Nephron (organoid): ENCODE results near the gene ANKRD13A.
"Not testable (repeated sequence)": the region's sequence is repeated elsewhere in the genome, so short reads cannot be mapped to it uniquely, and the experiment has no call there.

ENCODE experiments used
- H3K27ac Mint-ChIP-seq, 3 experiments: 2 replicates each; pipeline ENCODE4 v1.8.0; 2020; ENCODE audit warnings: mixed read lengths in 3 of 3, mild to moderate bottlenecking in 2 of 3, moderate library complexity in 1 of 3
- H3K27me3 Mint-ChIP-seq: 2 replicates; pipeline ENCODE4 v1.8.0; 2021; ENCODE audit warnings: low read depth, mild to moderate bottlenecking, moderate library complexity, mixed read lengths
- H3K36me3 Mint-ChIP-seq: 2 replicates; pipeline ENCODE4 v1.8.0; 2020; ENCODE audit warnings: low read depth, mixed read lengths
- H3K4me1 Mint-ChIP-seq: 2 replicates; pipeline ENCODE4 v1.8.0; 2020; ENCODE audit warnings: mixed read lengths
- H3K4me3 Mint-ChIP-seq, 3 experiments: 2 replicates each; pipeline ENCODE4 v1.8.0; 2020; ENCODE audit warnings: mild to moderate bottlenecking in 3 of 3, mixed read lengths in 3 of 3, moderate library complexity in 2 of 3
- H3K9me3 Mint-ChIP-seq: 2 replicates; pipeline ENCODE4 v1.8.0; 2020; ENCODE audit warnings: mixed read lengths
- TF ChIP-seq, protein P1 (sequence below), 3 experiments: fragments of 200-600 bp; sonication (generic); IDR thresholded peaks; one replicate each; pipeline ENCODE4 v1.5.0; 2021; ENCODE audit warnings: antibody characterized with exemption in 3 of 3; ENCODE audit not compliant: unreplicated experiment in 3 of 3

ANKRD13A gene

DNA sequence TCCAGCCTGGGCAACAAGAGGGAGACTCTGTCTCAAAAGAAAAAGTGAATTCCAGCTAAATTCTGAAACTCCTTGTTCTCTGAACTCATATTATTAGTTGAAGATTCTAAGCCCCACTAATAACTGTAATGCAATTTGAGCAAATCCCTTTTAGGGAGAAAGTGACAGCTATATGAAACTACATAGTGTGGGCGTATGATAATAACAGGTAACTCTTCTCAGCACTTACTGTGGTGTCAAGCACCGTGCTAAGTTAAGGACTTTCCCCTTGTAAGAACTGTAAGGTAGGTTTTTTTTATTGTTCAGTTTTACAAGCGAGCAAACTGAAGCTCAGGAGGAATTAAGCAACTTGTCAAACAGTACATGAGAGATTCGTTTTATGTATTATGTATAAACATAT is 5.4 kb downstream of the ANKRD13A start:
- Mint-ChIP-seq H3K4me3 (no peak overlapping the region), H3K27me3 (no peaks in the 10 kb centered on the region), H3K4me1 (peaks cover 12% of the 10 kb centered on the region), H3K27ac (no peak overlapping the region), H3K36me3 (no peaks in the 10 kb centered on the region), H3K9me3 (no peaks in the 10 kb centered on the region)
- TF ChIP-seq, protein P1, sequence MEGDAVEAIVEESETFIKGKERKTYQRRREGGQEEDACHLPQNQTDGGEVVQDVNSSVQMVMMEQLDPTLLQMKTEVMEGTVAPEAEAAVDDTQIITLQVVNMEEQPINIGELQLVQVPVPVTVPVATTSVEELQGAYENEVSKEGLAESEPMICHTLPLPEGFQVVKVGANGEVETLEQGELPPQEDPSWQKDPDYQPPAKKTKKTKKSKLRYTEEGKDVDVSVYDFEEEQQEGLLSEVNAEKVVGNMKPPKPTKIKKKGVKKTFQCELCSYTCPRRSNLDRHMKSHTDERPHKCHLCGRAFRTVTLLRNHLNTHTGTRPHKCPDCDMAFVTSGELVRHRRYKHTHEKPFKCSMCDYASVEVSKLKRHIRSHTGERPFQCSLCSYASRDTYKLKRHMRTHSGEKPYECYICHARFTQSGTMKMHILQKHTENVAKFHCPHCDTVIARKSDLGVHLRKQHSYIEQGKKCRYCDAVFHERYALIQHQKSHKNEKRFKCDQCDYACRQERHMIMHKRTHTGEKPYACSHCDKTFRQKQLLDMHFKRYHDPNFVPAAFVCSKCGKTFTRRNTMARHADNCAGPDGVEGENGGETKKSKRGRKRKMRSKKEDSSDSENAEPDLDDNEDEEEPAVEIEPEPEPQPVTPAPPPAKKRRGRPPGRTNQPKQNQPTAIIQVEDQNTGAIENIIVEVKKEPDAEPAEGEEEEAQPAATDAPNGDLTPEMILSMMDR (IDR thresholded peaks at IDR 0.05; ENCODE audit: unreplicated experiment in 3 of 3): no peak

DNA sequence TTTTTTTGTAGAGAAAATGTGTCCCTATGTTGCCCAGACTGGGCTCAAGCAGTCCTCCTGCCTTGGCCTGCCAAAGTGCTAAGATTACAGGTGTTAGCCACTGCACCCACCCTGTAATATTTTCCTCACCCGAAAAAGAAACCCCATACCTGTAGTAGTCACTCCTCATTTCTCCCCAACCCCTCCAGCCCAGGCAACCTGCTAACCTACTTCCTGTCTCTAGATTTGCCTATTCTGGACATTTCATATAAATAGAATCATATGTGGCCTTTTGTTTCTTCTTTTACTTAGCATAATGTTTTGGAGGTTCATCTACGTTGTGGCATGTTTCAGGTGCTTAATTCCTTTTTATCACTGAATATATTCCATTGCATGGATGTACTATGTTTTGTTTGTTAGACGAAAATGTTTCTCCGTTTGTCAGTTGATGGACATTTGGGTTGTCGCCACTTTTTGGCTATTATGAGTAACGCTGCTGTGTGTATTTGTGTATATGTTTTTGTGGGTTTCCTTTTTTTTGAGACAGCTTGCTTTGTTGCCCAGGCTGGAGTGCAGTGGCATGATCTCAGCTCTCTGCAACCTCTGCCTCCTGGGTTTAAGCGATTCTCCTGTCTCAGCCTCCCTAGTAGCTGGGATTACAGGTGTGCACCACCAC is 6.2 kb downstream of the ANKRD13A start:
- Mint-ChIP-seq H3K4me1 (peaks cover 5% of the 10 kb centered on the region), H3K27me3 (no peaks in the 10 kb centered on the region), H3K4me3 (no peak overlapping the region), H3K27ac (no peak overlapping the region), H3K36me3 (no peaks in the 10 kb centered on the region), H3K9me3 (no peaks in the 10 kb centered on the region)
- TF ChIP-seq, protein P1 (IDR thresholded peaks at IDR 0.05; ENCODE audit: unreplicated experiment in 3 of 3): no peak

DNA sequence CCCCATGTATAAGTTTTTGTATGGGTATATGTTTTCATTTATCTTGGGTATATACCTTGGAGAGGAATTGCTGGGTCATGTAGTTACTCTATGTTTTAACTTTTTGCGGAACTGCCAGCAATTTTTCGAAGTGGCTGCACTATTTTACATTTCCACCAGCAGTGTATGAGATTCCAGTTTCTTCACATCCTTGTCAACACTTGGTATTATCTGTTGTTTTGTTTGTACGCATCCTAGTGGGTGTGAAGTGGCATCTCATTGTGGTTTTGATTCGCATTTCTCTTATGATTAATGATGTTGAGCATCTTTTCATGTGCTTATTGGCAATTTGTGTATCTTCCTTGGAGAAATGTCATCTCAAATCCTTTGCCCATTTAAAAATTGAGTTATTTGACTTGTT is 6.9 kb downstream of the ANKRD13A start:
- Mint-ChIP-seq H3K27ac (no peak overlapping the region), H3K4me3 (no peak overlapping the region), H3K36me3 (no peaks in the 10 kb centered on the region), H3K27me3 (no peaks in the 10 kb centered on the region), H3K4me1 (peaks cover 5% of the 10 kb centered on the region), H3K9me3 (no peaks in the 10 kb centered on the region)
- TF ChIP-seq, protein P1 (IDR thresholded peaks at IDR 0.05; ENCODE audit: unreplicated experiment in 3 of 3): no peak

DNA sequence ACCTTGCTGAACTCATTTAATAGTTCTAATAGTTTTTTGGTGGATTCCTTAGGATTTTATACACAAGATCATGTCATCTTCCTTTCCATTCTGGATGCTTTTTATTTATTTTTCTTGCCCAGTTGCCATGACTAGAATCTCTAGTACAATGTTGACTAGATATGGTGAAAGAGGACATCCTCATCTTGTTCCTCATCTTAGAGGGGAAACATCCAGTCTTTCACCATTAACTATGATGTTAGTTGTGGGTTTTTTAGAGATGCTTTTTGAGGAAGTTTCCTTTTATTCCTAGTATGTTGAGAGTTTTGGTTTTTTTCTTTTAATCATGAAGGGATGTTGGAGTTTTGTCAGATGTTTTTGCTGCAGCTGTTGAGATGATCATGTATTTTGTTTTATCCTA is 8.7 kb downstream of the ANKRD13A start:
- peaks cover 7% of the 10 kb centered on the region for H3K36me3 Mint-ChIP-seq
- TF ChIP-seq, protein P1 (IDR thresholded peaks at IDR 0.05; ENCODE audit: unreplicated experiment in 3 of 3): no peak
- no peaks in the 10 kb centered on the region for H3K27me3 Mint-ChIP-seq
- H3K4me3 Mint-ChIP-seq: no peak overlapping the region
- no peak overlapping the region for H3K27ac Mint-ChIP-seq
- H3K4me1 Mint-ChIP-seq: peaks cover 2% of the 10 kb centered on the region
- H3K9me3 Mint-ChIP-seq: no peaks in the 10 kb centered on the region

DNA sequence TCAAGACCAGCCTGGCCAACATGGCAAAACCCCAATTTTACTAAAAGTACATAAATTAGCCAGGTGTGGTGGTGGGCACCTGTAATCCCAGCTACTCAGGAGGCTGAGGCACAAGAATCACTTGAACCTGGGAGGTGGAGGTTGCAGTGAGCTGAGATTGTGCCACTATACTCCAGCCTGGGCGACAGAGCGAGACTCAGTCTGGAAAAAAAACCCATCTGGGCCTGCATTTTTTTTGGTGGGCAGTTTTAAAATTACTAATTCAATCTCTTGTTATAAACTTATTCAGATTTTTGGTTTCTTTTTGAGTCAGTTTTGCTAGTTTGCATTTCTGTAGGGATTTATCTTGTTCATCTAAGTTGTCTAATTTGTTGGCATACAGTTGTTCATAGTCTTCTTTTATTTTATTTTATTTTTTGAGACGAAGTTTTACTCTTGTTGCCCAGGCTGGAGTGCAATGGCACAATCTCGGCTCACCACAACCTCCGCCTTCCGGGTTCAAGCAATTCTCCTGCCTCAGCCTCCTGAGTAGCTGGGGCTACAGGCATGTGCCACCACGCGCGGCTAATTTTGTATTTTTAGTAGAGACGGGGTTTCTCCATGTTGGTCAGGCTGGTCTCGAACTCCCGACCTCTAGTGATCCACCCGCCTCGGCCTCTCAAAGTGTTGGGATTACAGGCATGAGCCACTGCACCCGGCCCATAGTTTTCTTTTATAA is 9.6 kb downstream of the ANKRD13A start:
- not testable (repeated sequence) for H3K27me3 Mint-ChIP-seq, H3K4me3 Mint-ChIP-seq, H3K27ac Mint-ChIP-seq, H3K4me1 Mint-ChIP-seq, H3K9me3 Mint-ChIP-seq, H3K36me3 Mint-ChIP-seq

DNA sequence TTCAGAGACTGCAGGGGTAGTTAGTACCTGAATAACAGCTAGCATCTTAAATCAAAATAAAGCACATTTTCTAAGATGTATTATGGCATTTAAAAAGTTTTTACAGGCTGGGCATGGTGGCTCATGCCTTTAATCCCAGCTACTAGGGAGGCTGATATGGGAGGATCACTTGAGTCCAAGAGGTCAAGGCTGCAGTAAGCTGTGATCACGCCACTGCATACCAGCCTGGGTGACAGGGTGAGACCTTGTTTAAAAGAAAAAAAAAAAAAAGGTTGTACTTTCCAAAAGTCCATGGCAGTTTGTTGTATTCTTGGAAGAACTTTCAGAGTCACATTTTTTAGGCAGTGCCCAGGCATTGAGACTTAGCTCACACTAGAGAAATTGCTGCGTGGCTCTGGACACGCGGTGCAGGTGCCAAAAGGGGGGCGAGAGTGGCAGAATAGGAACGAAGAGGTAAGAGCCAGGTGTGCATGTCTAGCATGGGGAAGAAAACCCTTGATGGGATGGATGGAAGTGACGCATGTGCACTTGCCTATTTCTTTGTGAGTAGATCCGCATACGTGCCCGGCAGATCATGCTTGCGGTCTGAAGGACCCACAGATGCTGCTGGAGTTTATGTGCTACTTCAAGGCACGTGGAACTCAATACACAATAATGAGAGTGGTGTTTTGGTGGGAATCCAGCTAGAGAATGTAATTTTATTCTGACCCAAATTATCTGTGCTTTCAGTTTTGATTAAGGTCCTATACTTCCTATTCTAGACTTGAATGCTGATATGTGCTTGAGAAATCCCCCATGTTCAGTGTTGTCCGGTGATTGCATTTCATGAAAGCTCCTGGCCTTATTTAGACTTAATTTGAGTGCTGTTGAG is 11.9 kb downstream of the ANKRD13A start:
- Mint-ChIP-seq H3K4me1 (no peaks in the 10 kb centered on the region), H3K4me3 (no peak overlapping the region), H3K27me3 (no peaks in the 10 kb centered on the region), H3K9me3 (no peaks in the 10 kb centered on the region), H3K27ac (no peak overlapping the region), H3K36me3 (peaks cover 10% of the 10 kb centered on the region)
- TF ChIP-seq, protein P1 (IDR thresholded peaks at IDR 0.05; ENCODE audit: unreplicated experiment in 3 of 3): no peak
